HK-2 (cell line): ENCODE data around the gene COX7C.
"Not testable (repeated sequence)": the region's sequence is repeated elsewhere in the genome, so short reads cannot be mapped to it uniquely, and the experiment has no call there.

Source experiments
- DNase-seq: peaks from one replicate; pipeline ENCODE4 v3.0.0-alpha.2; 2018; ENCODE audit not compliant: unreplicated experiment

Gene COX7C, protein sequence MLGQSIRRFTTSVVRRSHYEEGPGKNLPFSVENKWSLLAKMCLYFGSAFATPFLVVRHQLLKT

DNA sequence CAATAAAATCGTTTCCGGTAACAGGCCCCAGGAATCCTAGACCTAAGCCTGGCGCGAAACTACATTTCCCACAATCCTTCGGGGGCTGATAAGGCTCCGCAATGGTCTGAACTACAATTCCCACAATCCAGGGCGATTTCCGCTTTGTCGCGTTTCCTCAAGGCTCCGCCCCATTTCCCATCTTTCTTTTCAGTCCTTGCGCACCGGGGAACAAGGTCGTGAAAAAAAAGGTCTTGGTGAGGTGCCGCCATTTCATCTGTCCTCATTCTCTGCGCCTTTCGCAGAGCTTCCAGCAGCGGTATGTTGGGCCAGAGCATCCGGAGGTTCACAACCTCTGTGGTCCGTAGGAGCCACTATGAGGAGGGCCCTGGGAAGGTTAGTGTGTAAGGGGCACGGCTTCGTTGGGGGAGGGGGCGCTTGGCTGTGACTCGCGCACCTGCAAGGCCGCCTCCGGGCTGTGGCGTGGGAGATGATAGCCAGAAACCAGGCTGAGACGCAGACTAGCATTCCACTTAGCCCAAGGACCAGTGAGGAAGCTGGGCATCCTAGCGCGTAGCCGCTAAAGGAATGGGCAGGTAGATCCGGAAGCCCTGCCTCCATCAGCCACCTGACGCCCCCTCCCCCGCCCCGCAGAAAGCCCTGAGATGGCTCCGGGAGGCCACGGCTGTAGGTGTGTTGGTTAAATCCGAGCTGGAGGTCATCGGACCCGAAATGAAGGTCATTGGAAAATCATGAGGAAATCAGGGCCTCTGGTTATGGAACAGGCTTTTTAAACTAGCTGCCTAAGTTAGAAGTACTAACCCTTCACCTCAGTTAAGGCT, at the start of gene COX7C:
TSS of gene COX7C (plus strand) at position 186 of the 821 bp plus-strand sequence. CDS start at position 301, 115 bp downstream.
- peak; percentile 81 for DNase-seq

DNA sequence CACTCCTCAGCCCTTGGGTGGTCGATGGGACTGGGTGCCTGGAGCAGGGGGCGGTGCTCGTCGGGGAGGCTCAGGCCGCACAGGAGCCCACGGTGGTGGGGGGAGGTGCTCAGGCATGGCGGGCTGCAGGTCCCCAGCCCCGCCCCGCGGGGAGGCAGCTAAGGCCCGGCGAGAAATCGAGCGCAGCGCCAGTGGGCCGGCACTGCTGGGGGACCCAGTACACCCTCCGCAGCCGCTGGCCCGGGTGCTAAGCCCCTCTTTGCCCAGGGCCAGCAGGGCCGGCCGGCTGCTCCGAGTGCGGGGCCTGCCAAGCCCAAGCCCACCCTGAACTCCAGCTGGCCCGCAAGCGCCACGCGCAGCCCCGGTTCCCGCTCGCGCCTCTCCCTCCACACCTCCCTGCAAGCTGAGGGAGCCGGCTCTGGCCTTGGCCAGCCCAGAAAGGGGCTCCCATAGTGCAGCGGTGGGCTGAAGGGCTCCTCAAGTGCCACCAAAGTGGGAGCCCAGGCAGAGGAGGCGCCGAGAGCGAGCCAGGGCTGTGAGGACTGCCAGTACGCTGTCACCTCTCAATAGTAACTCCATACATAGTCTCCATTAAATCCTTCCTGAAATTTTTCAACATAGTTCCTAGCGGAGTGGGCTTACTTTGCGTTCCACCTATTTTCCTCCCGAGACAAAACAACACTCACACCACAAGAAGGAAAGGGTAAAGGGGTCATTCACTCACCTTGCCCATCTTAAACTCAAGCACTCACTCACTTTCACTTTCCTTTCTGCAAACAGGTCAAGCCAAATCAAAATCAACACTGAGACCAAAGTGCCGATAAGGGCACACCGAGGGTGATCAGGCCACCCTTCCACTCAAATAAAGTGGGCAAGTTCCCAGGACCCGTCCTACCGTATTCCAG, 48.0 kb upstream of the COX7C start:
- not testable (repeated sequence) for DNase-seq

DNA sequence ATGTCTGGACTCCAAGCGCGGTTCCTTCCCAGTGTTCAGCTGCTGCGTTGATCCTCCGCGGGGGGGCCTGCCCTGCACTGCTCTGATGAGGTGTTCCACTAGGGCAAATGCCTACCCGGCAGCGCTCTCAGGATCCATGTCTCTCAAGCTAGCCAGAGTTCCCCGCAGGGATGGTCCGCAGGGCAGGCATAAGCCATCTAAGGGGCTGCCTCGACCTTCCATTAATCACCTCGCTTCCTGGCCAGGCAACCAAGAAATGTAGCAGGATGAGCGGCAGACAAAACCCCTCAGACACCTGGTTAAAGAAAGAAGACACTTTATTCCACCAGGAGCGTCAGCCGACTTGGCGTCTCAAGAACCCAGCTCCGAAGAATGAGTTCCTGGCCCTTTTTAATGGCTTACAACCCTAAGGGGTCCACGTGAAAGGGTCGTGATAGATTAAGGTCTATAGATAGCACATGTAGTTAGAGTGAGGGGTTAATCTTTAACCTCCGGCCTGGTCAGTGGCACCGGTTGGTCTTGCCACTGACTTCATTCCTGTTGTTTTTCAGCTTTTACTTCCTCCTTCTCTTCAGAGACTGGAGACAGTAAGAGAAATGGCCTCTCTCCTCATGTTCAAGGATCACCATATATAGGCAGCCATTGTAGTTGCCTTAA, 47.2 kb upstream of the COX7C start:
- no peak for DNase-seq

DNA sequence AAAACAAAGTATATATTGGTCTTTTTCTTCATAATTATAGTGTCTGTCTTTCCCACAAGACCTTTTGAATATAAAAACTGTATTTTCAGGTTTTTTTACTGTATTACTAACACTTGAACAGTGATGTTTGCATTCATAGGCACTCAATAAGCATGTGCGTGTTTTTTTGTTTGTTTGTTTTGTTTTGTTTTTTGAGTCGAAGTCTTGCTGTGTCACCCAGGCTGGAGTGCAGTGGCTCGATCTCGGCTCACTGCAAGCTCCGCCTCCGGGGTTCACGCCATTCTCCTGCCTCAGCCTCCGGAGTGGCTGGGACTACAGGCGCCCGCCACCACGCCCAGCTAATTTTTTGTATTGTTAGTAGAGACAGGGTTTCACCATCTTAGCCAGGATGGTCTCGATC, 46.6 kb upstream of the COX7C start:
- DNase-seq: not testable (repeated sequence)

DNA sequence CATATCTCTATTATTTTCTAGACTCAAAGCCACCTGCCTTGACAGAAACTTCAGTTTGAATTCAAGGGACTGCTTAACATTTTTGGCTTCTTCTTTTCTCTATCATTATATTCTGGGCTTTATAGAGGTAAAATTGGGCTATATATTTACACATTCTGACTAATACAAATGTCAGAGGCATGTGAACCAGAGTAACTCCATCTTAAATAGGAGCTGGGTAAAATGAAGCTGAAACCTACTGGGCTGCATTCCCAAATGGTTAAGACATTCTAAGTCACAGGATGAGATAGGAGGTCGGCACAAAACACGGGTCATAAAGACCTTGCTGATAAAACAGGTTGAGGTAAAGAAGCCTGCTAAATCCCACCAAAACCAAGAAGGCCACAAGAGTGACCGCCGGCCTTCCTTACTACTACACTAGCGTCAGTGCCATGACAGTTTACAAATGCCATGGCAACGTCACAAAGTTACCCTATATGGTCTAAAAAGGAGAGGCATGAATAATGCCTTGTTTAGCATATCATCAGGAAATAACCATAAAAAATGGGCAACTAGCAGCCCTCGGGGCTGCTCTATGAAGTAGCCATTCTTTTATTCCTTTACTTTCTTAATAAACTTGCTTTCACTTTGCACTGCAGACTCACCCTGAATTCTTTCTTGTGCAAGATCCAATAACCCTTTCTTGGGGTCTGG, 44.8 kb upstream of the COX7C start:
- DNase-seq: no peak

DNA sequence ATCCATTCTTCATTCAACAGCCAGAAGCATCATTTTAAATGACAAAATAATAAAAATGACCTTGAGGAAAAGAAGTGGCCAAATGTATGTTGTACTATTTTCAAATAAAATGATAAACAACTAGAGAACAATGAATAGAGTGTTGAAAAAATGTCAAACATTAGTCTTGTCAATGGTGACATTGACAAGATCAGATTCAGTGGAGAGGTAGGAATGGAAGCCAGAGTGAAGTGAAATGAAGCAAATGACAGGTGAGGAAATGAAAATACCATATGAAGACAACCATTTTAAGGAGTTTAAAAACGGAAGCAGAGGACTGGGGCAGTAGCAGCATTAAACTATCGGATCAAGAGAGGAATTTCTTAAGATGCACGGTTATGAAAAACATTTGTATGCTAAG, 38.2 kb upstream of the COX7C start:
- no peak for DNase-seq

DNA sequence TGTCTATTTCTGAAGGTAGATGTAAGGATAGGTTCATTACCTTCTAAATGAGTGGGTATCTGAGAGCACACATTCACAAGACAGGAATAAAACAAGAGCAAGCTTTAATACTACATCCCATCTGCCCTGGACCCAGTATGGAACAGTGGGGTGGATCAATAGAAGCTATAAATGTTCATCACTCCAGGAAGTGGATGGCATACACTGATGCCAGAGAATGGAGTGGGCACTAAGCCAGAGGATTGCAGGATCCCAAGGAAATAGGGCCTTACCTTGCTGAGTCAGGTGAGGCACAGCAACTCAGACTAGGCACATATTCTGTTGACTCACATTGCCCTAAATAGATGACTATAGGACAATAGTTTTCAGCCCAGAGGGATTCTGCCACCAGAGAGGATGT, 21.3 kb upstream of the COX7C start:
- DNase-seq: no peak

DNA sequence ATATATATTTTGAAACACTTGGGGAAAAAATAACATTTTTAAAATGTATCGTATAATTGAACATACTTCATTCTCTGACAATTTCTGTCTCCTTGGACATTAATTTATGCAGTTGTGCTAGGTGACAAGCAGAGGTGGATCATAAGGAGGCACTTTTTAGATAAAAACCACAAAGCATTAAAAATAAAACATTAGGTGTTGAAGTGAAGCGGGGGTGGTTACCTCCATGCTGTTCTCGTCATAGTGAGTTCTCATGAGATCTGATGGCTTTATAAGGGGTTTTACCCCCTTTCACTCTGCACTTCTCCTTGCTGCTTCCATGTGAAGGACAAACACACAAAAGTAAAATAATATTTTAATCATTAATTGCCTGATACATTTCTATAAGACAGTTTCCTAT, 11.9 kb upstream of the COX7C start:
- no peak for DNase-seq

DNA sequence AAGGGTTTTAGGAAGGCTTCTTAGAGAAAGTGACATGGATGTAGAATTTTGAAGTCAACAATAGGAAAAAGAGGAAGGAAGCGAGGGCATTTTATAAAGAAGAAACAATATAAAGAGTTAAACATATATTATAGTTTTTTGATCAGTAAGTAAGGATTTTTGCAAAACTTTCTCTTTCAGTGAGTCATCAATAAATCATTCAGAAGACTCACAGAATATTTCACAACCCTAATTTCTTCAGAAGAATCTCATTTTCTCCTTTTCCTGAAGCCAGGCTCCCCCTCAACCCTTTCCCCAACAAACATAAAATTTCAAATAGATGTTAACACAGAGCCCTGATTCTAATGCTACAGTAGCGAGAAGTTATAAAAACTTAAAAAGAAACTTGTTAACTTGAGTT, 4.3 kb upstream of the COX7C start:
- DNase-seq: no peak

DNA sequence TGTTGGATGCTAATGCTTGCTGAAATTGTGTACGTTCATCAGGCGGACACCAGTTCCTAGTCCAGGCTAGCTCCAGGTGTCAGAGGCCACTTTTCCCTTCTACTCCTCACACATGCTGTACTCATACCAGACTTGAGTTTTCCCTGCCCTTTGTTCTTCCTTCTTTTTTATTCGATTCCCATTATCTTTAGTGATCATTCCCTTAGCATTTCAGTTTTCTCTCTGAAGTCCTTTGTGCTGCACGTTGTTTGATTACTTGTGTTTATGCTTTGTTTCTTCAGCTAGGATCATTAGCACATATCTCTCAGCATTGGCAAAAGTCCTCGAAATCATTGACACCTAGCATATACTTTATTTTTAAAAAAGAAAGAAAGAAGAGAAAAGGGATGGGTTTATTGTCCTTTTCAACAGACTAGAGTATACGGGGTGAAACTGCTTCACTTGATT, 409 bp upstream of the COX7C start:
- no peak for DNase-seq

DNA sequence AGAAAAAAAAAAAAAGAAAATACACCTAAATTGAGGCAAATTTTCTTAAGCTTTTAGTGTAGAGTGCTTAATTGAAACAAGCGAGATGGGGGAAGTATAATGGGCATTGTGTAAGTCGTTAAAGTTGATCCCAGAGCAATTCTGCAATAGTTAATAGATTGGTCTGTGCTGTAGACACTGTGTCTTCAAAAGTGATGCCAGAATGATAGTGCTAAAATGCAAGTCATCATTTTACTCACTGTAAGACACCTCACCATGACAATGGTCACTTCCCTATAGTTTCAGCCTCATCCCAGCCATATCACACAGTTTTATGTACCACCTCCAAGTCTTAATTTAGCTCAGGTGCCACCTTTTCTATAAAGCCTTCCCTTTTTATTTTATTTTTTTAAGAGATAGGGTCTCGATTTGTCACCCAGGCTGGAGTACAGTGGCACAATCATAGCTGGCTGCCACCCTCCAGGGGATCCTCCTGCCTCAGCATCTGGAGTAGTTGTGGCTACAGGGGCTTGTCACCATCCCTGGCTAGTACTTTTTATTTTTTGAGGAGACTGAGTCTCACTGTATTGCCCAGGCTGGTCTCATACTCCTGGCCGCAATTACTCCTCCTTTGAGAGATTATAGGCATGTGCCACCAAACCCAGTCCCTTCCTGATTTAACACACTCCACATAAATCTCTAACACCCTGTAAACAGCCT, 6.2 kb downstream of the COX7C start:
- DNase-seq: no peak

DNA sequence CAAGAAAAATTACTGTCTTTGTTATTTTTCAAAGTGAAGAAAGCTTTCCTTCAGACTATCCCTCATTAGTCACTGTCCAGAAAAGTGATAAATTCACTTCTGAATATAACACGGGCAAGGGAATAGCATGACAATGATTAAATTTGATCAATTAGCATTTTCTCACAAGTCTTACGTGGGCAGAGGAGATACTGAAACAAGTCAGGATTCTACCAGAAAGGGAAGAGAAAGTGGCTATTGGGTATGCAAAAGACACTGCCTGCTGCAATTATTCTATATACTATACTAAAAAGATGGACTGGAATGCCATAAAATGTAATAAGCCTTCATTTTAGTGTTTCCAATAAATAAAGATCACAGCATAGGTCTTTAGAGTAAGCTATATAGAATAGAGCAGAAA, 7.4 kb downstream of the COX7C start:
- DNase-seq: no peak

DNA sequence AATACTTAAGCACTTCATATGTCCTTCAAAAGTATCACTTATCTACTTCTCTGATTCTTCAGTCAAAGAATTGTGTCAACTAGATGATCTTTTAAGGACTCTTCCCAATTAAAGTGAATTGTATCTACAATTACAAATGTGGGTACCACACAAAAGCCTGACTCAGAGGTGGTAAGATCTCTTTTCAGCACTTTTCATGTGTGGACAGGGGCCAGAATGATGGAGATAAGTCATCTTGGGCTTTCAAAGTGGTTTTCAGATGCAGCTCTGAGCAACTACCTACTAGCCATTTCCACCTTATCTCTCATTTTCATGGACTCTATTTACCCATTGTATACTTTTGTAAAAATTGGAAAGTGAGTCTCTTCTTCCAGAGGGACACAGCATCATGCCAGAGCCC, 8.4 kb downstream of the COX7C start:
- DNase-seq: no peak

DNA sequence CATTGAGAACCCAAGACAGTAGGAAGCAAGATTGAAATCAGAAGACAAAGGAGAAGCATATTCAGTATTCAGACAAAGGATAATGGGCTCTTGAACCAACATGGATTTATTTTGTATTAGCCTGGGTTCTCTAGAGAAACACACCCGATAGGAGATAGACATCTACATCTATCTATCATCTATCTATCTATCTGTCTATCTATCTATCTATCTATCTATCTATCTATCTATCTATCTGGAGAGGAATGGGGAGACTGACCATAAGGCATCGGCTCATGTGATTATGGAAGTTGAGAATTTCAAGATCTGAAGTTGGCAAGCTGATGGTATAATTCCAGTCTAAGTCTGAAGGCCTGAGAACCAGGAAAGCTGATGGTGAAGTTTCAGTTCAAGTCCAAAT, 13.4 kb downstream of the COX7C start:
- no peak for DNase-seq

DNA sequence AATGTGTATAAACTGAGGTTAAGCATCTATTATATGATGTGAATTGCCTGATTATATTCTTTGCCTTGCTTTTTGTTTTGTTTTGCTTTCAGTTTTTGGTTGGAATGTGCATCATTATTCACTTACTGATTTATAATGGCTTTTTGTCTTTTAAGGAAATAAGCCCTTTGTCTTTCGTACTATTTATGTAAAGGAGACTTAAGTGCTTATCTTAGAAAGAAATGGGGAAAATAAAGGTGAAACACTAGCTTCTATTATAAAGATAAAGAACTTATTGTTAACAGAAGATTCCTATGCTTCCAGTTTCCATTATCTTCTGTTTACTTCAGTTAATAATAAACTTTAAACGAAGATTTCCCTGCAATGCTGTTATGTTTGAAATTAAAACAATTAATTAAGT, 23.3 kb downstream of the COX7C start:
- DNase-seq: no peak

DNA sequence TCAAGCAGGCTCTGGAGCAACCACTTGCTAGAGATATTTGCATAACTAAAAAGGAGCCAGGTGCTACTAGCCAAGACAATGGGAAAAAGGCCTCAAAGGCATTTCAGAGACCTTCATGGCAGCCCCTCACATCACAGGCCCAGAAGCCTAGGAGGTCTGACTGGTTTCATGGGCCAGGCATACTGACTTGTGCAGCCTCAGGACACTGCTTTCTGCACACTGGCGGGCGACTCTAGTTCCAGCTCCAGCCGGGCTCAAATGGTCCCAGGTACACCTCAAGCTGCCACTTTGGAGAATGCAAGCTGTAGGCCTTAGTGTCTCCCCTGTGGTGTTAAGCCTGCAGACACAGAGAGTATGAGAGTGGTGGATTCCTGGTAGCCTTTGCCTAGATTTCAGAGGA, 27.1 kb downstream of the COX7C start:
- DNase-seq: no peak

DNA sequence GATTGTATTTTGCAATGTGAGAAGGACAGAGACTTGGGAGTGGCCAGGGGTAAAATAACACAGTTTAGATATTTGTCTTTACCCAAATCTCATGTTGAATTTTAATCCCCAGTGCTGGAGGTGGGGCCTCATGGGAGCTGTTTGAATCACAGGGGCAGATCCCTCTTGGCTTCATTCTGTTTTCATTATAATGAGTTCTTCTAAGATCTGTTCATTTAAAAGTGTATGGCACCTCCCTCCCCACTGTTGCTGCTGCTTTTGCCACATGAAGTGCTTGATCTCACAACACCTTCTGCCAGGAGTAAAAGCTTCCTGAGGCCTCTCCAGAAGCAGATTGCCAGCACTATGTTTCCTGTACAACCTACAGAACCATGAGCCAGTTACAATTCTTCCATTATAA, 28.1 kb downstream of the COX7C start:
- DNase-seq: no peak

DNA sequence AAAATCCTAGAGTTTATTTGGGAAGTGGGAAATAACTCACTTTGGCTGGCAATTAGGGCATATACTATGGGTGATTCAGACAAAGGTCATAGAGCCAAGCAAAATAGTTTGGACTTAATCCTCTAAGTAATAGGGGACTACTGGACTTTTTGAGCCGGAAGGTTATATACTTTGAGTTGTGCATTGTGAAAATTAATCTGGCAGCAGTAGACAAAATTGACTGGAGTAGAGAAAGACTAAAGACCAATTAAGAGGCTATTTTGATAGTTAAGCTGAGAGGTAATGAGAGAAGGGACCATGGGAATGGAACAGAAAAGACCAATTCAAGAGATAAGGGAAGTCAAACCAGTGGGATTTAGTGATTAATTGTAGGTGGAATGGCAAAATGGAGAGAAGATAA, 28.9 kb downstream of the COX7C start:
- DNase-seq: no peak

DNA sequence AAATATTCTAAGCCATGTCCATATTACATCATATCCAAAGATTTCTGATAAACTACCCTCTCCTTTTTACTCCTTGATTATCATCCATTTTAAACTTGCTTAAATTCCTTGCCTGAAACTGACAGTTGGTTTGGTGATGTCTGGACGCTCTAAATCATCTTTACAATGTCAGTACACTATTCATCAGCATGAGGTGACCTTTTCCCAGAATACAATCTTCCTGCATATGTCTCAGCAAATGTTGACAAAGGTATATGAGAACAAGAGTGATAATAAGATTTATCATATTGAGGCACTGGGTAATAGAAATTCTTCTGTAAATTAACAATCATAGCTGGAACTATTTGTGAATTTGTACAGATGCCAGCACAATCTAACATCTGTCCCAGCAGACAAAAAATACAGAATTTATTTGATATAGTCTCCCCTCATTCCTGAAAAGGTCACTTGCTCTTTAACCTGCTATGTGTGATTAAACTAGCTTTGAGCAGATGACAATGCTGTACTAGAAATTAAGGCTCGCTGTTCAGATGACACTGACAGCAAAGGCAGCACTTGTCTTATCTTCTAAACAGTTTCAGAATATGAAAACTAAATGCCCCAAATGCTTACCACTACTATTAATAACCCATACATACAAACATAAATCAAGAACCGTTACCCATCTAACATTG, 32.2 kb downstream of the COX7C start:
- DNase-seq: no peak

DNA sequence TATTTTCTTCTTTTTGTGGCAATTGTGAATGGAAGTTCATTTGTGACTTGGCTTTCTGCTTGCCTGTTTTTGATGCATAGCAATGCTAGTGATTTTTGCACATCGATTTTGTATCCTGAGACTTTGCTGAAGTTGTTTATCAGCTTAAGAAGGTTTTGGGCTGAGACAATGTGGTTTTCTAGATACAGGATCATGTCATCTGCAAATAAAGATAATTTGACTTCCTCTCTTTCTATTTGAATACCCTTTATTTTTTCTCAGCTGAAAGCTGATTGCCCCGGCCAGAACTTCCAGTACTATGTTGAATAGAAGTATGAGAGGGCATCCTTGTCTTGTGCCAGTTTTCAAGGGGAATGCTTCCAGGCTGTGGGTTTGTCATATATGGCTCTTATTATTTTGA, 43.0 kb downstream of the COX7C start:
- DNase-seq: not testable (repeated sequence)
